ENCODE measurements around the gene ATXN7L1. TPM values are rescaled to one million over a fixed set of nuclear protein-coding genes. Genes with fewer than 3 reads are reported as not detected.

The ATXN7L1 gene
- polyA plus RNA-seq, 1 of the 3 experiments (the other 2 are of a cell fraction): 6.0 TPM

DNA sequence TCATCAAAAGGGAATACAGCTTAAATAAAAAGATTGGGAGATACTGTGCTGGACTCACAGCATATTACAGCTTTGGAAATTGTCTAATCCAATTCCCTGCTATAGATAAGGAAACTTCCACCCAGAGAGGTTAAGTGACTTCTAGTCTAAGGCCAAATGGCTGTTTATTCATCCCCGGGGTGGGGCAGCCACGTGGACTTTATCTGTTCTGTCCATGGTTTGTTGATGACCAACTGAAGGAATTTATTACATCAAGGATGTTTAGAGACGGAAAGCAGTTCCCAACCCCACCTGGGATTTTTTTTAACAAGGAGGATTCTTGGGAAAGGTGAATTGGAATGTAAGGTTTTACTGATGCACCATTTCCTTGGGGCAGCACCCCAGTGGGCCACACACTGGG lies 88.6 kb downstream of the ATXN7L1 start:
- no peaks in the 10 kb centered on the region for H3K9me3 ChIP-seq
- POLR2A ChIA-PET: no interaction called here
- H3K4me1 ChIP-seq (ENCODE audit: control insufficient read depth in 1 of 2, insufficient read depth in 2 of 2, low read depth in 1 of 2, low read length in 1 of 2): peaks cover 4 to 13% of the 10 kb centered on the region in 2 experiments; a peak in 2 of 4 replicates
- no peaks in the 10 kb centered on the region for H3K27me3 ChIP-seq (ENCODE audit: insufficient read depth)
- H3K79me2 ChIP-seq (ENCODE audit: insufficient read depth): no peaks in the 10 kb centered on the region
- peaks cover 0 to 7% of the 10 kb centered on the region in 2 experiments for H3K36me3 ChIP-seq (replicated peaks in 1 of 2; ENCODE audit: control insufficient read depth in 1 of 2, insufficient read depth in 2 of 2, low read length in 1 of 2)
- H3F3A ChIP-seq (replicated peaks; ENCODE audit: insufficient read depth): peaks cover 9% of the 10 kb centered on the region
- CTCF ChIA-PET: interaction anchor here (1.0 to 1.5 kb wide), 3 partner anchors 10 to 366 kb away, joined by 3 to 4 read pairs (median 4); no protein-coding TSS in a partner anchor
- 62% methylated on average over 3 of the region's 3 CpGs for WGBS (ENCODE audit: low lambda C conversion rate)
- H4K20me1 ChIP-seq (ENCODE audit: insufficient read depth): no peaks in the 10 kb centered on the region
- TF ChIP-seq, protein P1, sequence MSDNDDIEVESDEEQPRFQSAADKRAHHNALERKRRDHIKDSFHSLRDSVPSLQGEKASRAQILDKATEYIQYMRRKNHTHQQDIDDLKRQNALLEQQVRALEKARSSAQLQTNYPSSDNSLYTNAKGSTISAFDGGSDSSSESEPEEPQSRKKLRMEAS (IDR thresholded peaks at IDR 0.05; ENCODE audit: low read depth): no peak
- peak; percentile 19; the same call in 1 of the 2 replicates for TF ChIP-seq GATA2 (CRISPR knock-in tag; IDR thresholded peaks at IDR 0.05)
- no peak for TF ChIP-seq SMC3 (IDR thresholded peaks at IDR 0.05; ENCODE audit: low read depth, low read length)
- no peak overlapping the region for H2AFZ ChIP-seq (ENCODE audit: low read depth)
- H3K27ac ChIP-seq (ENCODE audit: low read depth in 2 of 2, low read length in 1 of 2): no peak overlapping the region
- H3K9ac ChIP-seq: no peak overlapping the region
- no peak for DNase-seq
- H3K4me3 ChIP-seq (ENCODE audit: low read depth in 2 of 2, low read length in 1 of 2): no peak overlapping the region
- H3K4me2 ChIP-seq: no peak overlapping the region
- H3K9me2 ChIP-seq: no peaks in the 10 kb centered on the region

DNA sequence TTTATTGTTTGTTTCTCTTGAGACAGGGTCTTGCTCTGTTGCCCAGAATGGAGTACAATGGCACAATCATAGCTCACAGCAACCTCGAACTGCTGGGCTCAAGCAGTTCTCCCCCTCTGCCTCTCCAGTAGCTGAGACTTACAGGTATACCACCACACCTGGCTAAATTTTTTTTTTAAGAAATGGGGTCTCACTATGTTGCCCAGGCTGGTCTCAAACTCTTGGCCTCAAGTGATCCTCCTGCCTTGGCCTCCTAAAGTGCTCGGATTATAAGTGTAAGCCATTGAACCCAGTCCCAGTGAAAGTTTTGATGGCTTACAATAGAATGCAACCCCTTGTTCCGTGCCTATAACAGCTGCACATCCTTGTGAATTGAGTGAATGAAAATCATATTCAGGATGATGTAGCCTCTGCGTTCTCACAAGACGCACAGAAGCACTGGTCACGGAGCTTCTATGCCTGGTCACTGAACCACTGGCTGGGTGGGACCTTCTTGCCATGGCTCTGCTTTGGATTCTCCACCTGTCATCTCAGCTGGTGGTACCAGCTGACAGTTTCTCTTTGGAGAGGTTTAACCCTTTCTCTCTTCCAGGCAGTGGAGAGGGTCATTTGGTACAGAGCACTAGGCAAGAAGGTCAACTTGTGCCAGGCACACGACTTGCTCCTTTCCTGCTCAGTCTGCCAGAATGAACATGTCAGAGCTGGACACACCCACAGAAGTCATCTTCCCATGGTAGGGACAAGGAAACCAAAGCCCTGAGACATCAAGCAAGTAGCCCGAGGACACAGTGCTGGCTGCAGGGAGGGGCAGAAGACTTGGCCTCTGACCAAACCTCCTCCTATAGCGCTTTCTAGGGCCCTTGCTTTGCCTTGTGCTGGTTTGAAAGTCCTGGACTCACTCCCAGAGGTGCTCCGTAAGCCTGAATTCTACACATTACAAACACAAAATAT lies 89.6 kb downstream of the ATXN7L1 start:
- Histone ChIP-seq H3K4me2 (no peak overlapping the region), H3F3A (replicated peaks; ENCODE audit: insufficient read depth) (peaks cover 15% of the 10 kb centered on the region), H2AFZ (ENCODE audit: low read depth) (no peak overlapping the region), H3K9me2 (no peaks in the 10 kb centered on the region), H3K27me3 (ENCODE audit: insufficient read depth) (no peaks in the 10 kb centered on the region), H3K79me2 (ENCODE audit: insufficient read depth) (no peaks in the 10 kb centered on the region), H3K4me3 (ENCODE audit: low read depth in 2 of 2, low read length in 1 of 2) (no peak overlapping the region), H3K9ac (no peak overlapping the region), H3K9me3 (no peaks in the 10 kb centered on the region), H3K36me3 (replicated peaks in 1 of 2; ENCODE audit: control insufficient read depth in 1 of 2, insufficient read depth in 2 of 2, low read length in 1 of 2) (peaks cover 0 to 7% of the 10 kb centered on the region in 2 experiments), H3K4me1 (ENCODE audit: control insufficient read depth in 1 of 2, insufficient read depth in 2 of 2, low read depth in 1 of 2, low read length in 1 of 2) (peaks cover 10 to 16% of the 10 kb centered on the region in 2 experiments; a peak in 3 of 4 replicates), H3K27ac (ENCODE audit: low read depth in 2 of 2, low read length in 1 of 2) (no peak overlapping the region), H4K20me1 (ENCODE audit: insufficient read depth) (no peaks in the 10 kb centered on the region)
- 91% methylated on average over 9 of the region's 10 CpGs for WGBS (ENCODE audit: low lambda C conversion rate)
- TF ChIP-seq, protein P2, sequence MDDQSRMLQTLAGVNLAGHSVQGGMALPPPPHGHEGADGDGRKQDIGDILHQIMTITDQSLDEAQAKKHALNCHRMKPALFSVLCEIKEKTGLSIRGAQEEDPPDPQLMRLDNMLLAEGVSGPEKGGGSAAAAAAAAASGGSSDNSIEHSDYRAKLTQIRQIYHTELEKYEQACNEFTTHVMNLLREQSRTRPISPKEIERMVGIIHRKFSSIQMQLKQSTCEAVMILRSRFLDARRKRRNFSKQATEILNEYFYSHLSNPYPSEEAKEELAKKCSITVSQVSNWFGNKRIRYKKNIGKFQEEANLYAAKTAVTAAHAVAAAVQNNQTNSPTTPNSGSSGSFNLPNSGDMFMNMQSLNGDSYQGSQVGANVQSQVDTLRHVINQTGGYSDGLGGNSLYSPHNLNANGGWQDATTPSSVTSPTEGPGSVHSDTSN (IDR thresholded peaks at IDR 0.05): no peak
- TF ChIP-seq EZH2phosphoT487 (IDR thresholded peaks at IDR 0.05; ENCODE audit: borderline replicate concordance, low read depth) (no peak), YY1 (IDR thresholded peaks at IDR 0.05; ENCODE audit: low read depth) (no peak), SIN3A (IDR thresholded peaks at IDR 0.05; ENCODE audit: borderline replicate concordance, low read depth, low read length) (no peak), FOXM1 (IDR thresholded peaks at IDR 0.05; ENCODE audit: low read depth) (no peak)
- TF ChIP-seq, protein P3, sequence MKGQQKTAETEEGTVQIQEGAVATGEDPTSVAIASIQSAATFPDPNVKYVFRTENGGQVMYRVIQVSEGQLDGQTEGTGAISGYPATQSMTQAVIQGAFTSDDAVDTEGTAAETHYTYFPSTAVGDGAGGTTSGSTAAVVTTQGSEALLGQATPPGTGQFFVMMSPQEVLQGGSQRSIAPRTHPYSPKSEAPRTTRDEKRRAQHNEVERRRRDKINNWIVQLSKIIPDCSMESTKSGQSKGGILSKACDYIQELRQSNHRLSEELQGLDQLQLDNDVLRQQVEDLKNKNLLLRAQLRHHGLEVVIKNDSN (IDR thresholded peaks at IDR 0.05; ENCODE audit: borderline replicate concordance, low read depth): no peak
- TF ChIP-seq, protein P4, sequence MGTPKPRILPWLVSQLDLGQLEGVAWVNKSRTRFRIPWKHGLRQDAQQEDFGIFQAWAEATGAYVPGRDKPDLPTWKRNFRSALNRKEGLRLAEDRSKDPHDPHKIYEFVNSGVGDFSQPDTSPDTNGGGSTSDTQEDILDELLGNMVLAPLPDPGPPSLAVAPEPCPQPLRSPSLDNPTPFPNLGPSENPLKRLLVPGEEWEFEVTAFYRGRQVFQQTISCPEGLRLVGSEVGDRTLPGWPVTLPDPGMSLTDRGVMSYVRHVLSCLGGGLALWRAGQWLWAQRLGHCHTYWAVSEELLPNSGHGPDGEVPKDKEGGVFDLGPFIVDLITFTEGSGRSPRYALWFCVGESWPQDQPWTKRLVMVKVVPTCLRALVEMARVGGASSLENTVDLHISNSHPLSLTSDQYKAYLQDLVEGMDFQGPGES (IDR thresholded peaks at IDR 0.05; ENCODE audit: low read depth, low read length): no peak
- CTCF ChIA-PET: interaction anchor here (0.8 to 2.1 kb wide), 10 partner anchors 10 to 367 kb away, joined by 3 to 5 read pairs (median 4); partner anchors contain the start of gene ATXN7L1
- DNase-seq: no peak
- POLR2A ChIA-PET: no interaction called here

All from SK-N-SH (cell line).